ENCODE data around the gene TENT4B.

DNA sequence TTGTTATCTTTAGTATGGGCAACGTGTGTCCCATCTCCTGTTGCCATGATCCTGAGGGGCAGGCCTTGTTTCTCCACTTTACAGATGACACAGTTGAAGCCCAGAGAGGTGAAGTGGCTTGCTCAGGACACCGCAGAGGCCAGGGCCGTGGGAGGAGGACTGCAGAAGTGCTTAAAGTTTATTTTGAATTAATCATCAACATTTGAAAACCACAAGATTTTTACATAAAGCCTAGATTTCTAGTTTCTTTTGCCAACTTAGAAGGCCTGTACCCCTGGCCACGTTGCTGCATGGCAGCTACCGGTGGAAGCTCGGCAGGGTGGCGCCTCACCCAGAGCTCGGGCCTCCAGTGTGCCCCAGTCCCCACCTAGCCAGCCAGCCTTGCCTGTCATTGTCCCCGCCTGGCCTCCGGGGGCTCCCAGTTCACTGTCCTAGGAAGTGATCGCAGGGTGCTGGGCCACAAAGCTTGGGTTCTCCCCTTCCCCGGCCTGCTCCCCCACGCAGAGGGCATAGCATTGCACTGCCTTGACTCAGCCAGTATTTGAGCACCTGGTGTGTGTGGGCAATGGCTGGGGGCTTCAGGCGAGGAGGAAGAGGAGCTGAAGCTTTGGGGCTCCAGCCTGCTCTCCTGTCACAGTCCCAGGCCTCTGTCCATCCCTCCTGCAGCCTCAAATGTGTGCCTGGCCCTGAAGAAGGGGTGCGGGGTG, 98.4 kb downstream of the TENT4B start:
- TF ChIP-seq CTCF (IDR thresholded peaks at IDR 0.05) (no peak), POLR2A (IDR thresholded peaks at IDR 0.05) (no peak), POLR2AphosphoS5 (IDR thresholded peaks at IDR 0.05) (no peak)

Data from breast epithelium (tissue), 3 donors.